GM23338 (cell line): ENCODE data around the gene B3GALNT2. TPM values are rescaled to one million over a fixed set of nuclear protein-coding genes. Genes with fewer than 3 reads are reported as not detected.

Experiments used
- ATAC-seq: fragments of 200-7000 bp; cut with Tn5 transposase; 3 replicates; pipeline ENCODE4 v1.9.1; 2020
- DNase-seq: peaks from one replicate; pipeline ENCODE4 v3.0.0-alpha.2; 2015; ENCODE audit warnings: low spot score
- H2AFZ ChIP-seq: fragments of 200-600 bp; sonication (generic); 2 replicates; pipeline ENCODE4 v1.8.0; 2016; ENCODE audit warnings: antibody characterized with exemption, mild to moderate bottlenecking, moderate library complexity
- H3F3A ChIP-seq: fragments of 200-600 bp; sonication (generic); replicated peaks from 2 replicates; pipeline ENCODE4 v1.8.0; 2017; ENCODE audit warnings: antibody characterized with exemption, mixed run types, low read depth
- H3K27ac ChIP-seq: fragments of 200-600 bp; sonication (generic); 2 replicates; pipeline ENCODE4 v1.6.1; 2016; ENCODE audit warnings: low read depth
- H3K27me3 ChIP-seq: fragments of 200-600 bp; sonication (generic); 2 replicates; pipeline ENCODE4 v1.8.0; 2016; ENCODE audit warnings: mild to moderate bottlenecking, mixed run types, moderate library complexity; ENCODE audit not compliant: insufficient read depth
- H3K36me3 ChIP-seq: fragments of 200-600 bp; sonication (generic); 2 replicates; pipeline ENCODE4 v1.8.0; 2016; ENCODE audit warnings: mild to moderate bottlenecking; ENCODE audit not compliant: insufficient read depth
- H3K4me1 ChIP-seq: fragments of 200-600 bp; sonication (generic); 2 replicates; pipeline ENCODE4 v1.8.0; 2016; ENCODE audit warnings: mild to moderate bottlenecking, moderate library complexity; ENCODE audit not compliant: insufficient read depth
- H3K4me2 ChIP-seq: fragments of 200-600 bp; sonication (generic); 2 replicates; pipeline ENCODE4 v1.7.1; 2017; ENCODE audit warnings: mixed run types
- H3K4me3 ChIP-seq: fragments of 200-600 bp; sonication (generic); 2 replicates; pipeline ENCODE4 v1.6.1; 2016; ENCODE audit warnings: mixed run types
- H3K79me2 ChIP-seq: fragments of 200-600 bp; sonication (generic); replicated peaks from 2 replicates; pipeline ENCODE4 v1.8.0; 2017; ENCODE audit warnings: mild to moderate bottlenecking; ENCODE audit not compliant: insufficient read depth
- H3K9me2 ChIP-seq: fragments of 200-600 bp; sonication (generic); 2 replicates; pipeline ENCODE4 v1.8.0; 2017; ENCODE audit not compliant: insufficient read depth
- H4K20me1 ChIP-seq: fragments of 200-600 bp; sonication (generic); replicated peaks from 2 replicates; pipeline ENCODE4 v1.8.0; 2017; ENCODE audit warnings: mild to moderate bottlenecking; ENCODE audit not compliant: insufficient read depth
- H3K27ac Mint-ChIP-seq: 2 replicates; pipeline ENCODE4 v1.8.0; 2020; ENCODE audit warnings: inconsistent platforms, mild to moderate bottlenecking, moderate library complexity, mixed read lengths
- H3K27me3 Mint-ChIP-seq: 3 replicates; pipeline ENCODE4 v1.8.0; 2022; ENCODE audit warnings: low read depth, mild to moderate bottlenecking, moderate library complexity, mixed read lengths, inconsistent platforms; ENCODE audit not compliant: insufficient read depth, poor library complexity
- H3K36me3 Mint-ChIP-seq: 3 replicates; pipeline ENCODE4 v1.8.0; 2021; ENCODE audit warnings: low read depth, mild to moderate bottlenecking, inconsistent platforms, moderate library complexity, mixed read lengths
- H3K4me1 Mint-ChIP-seq: 3 replicates; pipeline ENCODE4 v1.8.0; 2020; ENCODE audit warnings: mild to moderate bottlenecking, inconsistent platforms, mixed read lengths
- H3K4me3 Mint-ChIP-seq: 3 replicates; pipeline ENCODE4 v1.8.0; 2021; ENCODE audit warnings: moderate library complexity, mild to moderate bottlenecking, inconsistent platforms, mixed read lengths
- H3K9me3 Mint-ChIP-seq: 3 replicates; pipeline ENCODE4 v1.8.0; 2020; ENCODE audit warnings: moderate library complexity, mild to moderate bottlenecking, inconsistent platforms, mixed read lengths
- CREB1 ChIP-seq: fragments of 250-450 bp; sonication (Bioruptor Pico); IDR thresholded peaks from 2 replicates; pipeline ENCODE4 v1.5.0; 2020; ENCODE audit warnings: low read depth, mild to moderate bottlenecking, moderate library complexity
- JUNB ChIP-seq: IDR thresholded peaks from one replicate; pipeline ENCODE4 v1.6.1; 2016; ENCODE audit warnings: antibody characterized with exemption; ENCODE audit not compliant: unreplicated experiment
- NANOG ChIP-seq: IDR thresholded peaks from 2 replicates; pipeline ENCODE4 v1.6.1; 2016; ENCODE audit warnings: antibody characterized with exemption, borderline replicate concordance
- POLR2AphosphoS5 ChIP-seq: IDR thresholded peaks from 2 replicates; pipeline ENCODE4 v1.6.1; 2016; ENCODE audit warnings: antibody characterized with exemption, low read depth
- ZNF114 ChIP-seq: fragments of 250-450 bp; sonication (Bioruptor Pico); IDR thresholded peaks from 2 replicates; pipeline ENCODE4 v1.5.0; 2020; ENCODE audit warnings: mild to moderate bottlenecking, moderate library complexity
- ZNF331 ChIP-seq: fragments of 250-450 bp; sonication (Bioruptor Pico); IDR thresholded peaks from 2 replicates; pipeline ENCODE4 v1.5.0; 2020; ENCODE audit warnings: low read depth, mild to moderate bottlenecking, moderate library complexity
- long read RNA-seq: library from polyadenylated mRNA; unstranded; transcript quantifications from one replicate; pipeline ENCODE4 v2.0.0, GENCODE V29; 2020; ENCODE audit not compliant: unreplicated experiment
- polyA plus RNA-seq: library from polyadenylated mRNA; unstranded; fragments of >200 nt; fragmentation: Nextera tagmentation; extraction: Ambion mirVana; gene quantifications from 2 replicates; pipeline ENCODE4 v1.2.1, GENCODE V29; 2016
- total RNA-seq: library from RNA; depleted of rRNA; stranded (reverse); fragments of >200 nt; shearing (Covaris generic); gene quantifications from 2 replicates; pipeline ENCODE4 v1.2.3, GENCODE V29; 2014; rRNA removed
- TF ChIP-seq, protein P1 (sequence below), 2 experiments: fragments of 200-600 bp in 1 of 2; sonication (generic) in 1 of 2; conservative IDR thresholded peaks; 2 replicates each; pipeline versions ENCODE4 v1.5.1 to v1.6.1; 2016 to 2017; ENCODE audit warnings: antibody characterized with exemption in 2 of 2, low read depth in 2 of 2, mild to moderate bottlenecking in 2 of 2, moderate library complexity in 1 of 2
- TF ChIP-seq, protein P2 (sequence below): fragments of 250-450 bp; sonication (Bioruptor Pico); IDR thresholded peaks from 2 replicates; pipeline ENCODE4 v1.5.0; 2020; ENCODE audit warnings: mild to moderate bottlenecking, moderate library complexity

The B3GALNT2 gene
- total RNA-seq (36.6 and 48.8 TPM in 2 replicates), polyA plus RNA-seq (12.8 and 14.4 TPM in 2 replicates)
- long read RNA-seq, transcript B3GALNT2-202 (12 exons, 2,015 nt), result major isoform, 5 of 14 reads
- long read RNA-seq, partial matches to known transcripts, result 2 of 14 reads
- long read RNA-seq, other reads (novel, unspliced or antisense), result 7 of 14 reads

DNA sequence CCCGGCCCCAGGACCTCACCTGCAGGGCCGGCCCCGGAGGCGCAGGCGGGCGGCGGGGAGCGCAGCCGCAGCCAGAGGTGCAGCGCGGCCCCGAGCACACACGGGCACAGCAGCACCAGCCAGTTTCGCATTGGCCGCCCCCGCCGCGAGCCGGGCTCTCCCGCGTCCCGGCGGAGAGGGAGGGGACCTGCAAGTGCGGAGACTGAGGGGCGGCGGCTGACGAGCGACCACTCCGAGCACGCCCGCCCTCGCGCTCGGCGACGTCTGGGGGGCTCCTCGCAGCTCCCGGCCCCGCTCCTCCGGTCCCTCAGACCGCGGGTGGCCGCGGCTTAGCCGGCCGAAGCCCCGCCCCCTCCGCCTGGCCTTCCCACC, at the start of gene B3GALNT2:
B3GALNT2 (minus strand) TSS at position 331 of the 372 bp plus-strand sequence; CDS start at position 131, 200 bp downstream.
- Histone ChIP-seq H3K9me2 (no peaks in the 10 kb centered on the region), H3K27me3 (no peaks in the 10 kb centered on the region), H3K79me2 (peaks cover 45% of the 10 kb centered on the region), H3K4me2 (peak within 1 kb of the TSS; percentile 86), H3K4me3 (peak within 1 kb of the TSS; percentile 74), H2AFZ (peak within 1 kb of the TSS; percentile 99), H3F3A (no peaks in the 10 kb centered on the region; the same call in 1 of the 2 replicates), H4K20me1 (peaks cover 17% of the 10 kb centered on the region), H3K36me3 (no peaks in the 10 kb centered on the region), H3K4me1 (peaks cover 19% of the 10 kb centered on the region), H3K27ac (peak within 1 kb of the TSS; percentile 99)
- H3K27me3 Mint-ChIP-seq, result peaks cover 6% of the 10 kb centered on the region
- ATAC-seq, result peak; percentile 70
- H3K9me3 Mint-ChIP-seq, result no peaks in the 10 kb centered on the region; the same call in 2 of the 3 replicates
- TF ChIP-seq ZNF114 (CRISPR knock-in tag), result no peak
- peak; percentile 83 for TF ChIP-seq POLR2AphosphoS5
- H3K4me1 Mint-ChIP-seq, result peaks cover 13% of the 10 kb centered on the region
- no peak for DNase-seq
- H3K4me3 Mint-ChIP-seq, result peak within 1 kb of the TSS; percentile 93
- no peaks in the 10 kb centered on the region for H3K36me3 Mint-ChIP-seq
- peak within 1 kb of the TSS; percentile 99 for H3K27ac Mint-ChIP-seq

DNA sequence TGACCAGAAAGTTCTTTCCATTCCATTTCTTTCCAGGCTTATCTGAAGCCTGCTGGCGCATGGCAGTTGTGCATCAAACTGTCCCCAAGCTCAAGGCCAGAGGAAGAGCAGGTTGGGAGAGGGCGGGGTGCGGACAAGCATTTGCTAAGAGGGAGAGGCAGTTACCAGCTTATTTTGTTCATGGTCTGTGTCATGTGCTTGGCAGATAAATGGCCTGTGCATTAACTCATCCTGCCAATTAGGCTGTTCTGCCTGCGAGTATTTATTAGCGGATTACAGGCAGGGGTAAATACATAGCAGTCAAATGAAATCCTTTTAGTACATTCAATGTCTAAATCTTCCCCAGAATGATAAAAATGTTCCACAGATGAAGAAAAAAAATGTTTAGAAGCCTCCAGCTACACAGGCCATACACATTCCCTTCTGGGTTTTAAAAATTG, 48.9 kb upstream of the B3GALNT2 start:
- Histone ChIP-seq H3K36me3 (no peaks in the 10 kb centered on the region), H2AFZ (no peak overlapping the region), H3K4me3 (no peak overlapping the region), H3K4me2 (no peak overlapping the region), H3F3A (no peaks in the 10 kb centered on the region), H3K27me3 (no peaks in the 10 kb centered on the region), H3K4me1 (no peaks in the 10 kb centered on the region), H4K20me1 (no peaks in the 10 kb centered on the region; the same call in 1 of the 2 replicates), H3K79me2 (no peaks in the 10 kb centered on the region), H3K9me2 (no peaks in the 10 kb centered on the region), H3K27ac (no peak overlapping the region)
- no peak overlapping the region for H3K27ac Mint-ChIP-seq
- H3K4me1 Mint-ChIP-seq, result no peaks in the 10 kb centered on the region; the same call in 2 of the 3 replicates
- no peaks in the 10 kb centered on the region for H3K27me3 Mint-ChIP-seq
- no peak overlapping the region for H3K4me3 Mint-ChIP-seq
- TF ChIP-seq ZNF114 (CRISPR knock-in tag) (no peak), CREB1 (CRISPR knock-in tag) (no peak), POLR2AphosphoS5 (no peak), JUNB (no peak), NANOG (no peak), ZNF331 (CRISPR knock-in tag) (no peak)
- TF ChIP-seq, protein P1, sequence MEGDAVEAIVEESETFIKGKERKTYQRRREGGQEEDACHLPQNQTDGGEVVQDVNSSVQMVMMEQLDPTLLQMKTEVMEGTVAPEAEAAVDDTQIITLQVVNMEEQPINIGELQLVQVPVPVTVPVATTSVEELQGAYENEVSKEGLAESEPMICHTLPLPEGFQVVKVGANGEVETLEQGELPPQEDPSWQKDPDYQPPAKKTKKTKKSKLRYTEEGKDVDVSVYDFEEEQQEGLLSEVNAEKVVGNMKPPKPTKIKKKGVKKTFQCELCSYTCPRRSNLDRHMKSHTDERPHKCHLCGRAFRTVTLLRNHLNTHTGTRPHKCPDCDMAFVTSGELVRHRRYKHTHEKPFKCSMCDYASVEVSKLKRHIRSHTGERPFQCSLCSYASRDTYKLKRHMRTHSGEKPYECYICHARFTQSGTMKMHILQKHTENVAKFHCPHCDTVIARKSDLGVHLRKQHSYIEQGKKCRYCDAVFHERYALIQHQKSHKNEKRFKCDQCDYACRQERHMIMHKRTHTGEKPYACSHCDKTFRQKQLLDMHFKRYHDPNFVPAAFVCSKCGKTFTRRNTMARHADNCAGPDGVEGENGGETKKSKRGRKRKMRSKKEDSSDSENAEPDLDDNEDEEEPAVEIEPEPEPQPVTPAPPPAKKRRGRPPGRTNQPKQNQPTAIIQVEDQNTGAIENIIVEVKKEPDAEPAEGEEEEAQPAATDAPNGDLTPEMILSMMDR (conservative IDR thresholded peaks at IDR 0.05; ENCODE audit: low read depth in 2 of 2), result no peak
- TF ChIP-seq, protein P2, sequence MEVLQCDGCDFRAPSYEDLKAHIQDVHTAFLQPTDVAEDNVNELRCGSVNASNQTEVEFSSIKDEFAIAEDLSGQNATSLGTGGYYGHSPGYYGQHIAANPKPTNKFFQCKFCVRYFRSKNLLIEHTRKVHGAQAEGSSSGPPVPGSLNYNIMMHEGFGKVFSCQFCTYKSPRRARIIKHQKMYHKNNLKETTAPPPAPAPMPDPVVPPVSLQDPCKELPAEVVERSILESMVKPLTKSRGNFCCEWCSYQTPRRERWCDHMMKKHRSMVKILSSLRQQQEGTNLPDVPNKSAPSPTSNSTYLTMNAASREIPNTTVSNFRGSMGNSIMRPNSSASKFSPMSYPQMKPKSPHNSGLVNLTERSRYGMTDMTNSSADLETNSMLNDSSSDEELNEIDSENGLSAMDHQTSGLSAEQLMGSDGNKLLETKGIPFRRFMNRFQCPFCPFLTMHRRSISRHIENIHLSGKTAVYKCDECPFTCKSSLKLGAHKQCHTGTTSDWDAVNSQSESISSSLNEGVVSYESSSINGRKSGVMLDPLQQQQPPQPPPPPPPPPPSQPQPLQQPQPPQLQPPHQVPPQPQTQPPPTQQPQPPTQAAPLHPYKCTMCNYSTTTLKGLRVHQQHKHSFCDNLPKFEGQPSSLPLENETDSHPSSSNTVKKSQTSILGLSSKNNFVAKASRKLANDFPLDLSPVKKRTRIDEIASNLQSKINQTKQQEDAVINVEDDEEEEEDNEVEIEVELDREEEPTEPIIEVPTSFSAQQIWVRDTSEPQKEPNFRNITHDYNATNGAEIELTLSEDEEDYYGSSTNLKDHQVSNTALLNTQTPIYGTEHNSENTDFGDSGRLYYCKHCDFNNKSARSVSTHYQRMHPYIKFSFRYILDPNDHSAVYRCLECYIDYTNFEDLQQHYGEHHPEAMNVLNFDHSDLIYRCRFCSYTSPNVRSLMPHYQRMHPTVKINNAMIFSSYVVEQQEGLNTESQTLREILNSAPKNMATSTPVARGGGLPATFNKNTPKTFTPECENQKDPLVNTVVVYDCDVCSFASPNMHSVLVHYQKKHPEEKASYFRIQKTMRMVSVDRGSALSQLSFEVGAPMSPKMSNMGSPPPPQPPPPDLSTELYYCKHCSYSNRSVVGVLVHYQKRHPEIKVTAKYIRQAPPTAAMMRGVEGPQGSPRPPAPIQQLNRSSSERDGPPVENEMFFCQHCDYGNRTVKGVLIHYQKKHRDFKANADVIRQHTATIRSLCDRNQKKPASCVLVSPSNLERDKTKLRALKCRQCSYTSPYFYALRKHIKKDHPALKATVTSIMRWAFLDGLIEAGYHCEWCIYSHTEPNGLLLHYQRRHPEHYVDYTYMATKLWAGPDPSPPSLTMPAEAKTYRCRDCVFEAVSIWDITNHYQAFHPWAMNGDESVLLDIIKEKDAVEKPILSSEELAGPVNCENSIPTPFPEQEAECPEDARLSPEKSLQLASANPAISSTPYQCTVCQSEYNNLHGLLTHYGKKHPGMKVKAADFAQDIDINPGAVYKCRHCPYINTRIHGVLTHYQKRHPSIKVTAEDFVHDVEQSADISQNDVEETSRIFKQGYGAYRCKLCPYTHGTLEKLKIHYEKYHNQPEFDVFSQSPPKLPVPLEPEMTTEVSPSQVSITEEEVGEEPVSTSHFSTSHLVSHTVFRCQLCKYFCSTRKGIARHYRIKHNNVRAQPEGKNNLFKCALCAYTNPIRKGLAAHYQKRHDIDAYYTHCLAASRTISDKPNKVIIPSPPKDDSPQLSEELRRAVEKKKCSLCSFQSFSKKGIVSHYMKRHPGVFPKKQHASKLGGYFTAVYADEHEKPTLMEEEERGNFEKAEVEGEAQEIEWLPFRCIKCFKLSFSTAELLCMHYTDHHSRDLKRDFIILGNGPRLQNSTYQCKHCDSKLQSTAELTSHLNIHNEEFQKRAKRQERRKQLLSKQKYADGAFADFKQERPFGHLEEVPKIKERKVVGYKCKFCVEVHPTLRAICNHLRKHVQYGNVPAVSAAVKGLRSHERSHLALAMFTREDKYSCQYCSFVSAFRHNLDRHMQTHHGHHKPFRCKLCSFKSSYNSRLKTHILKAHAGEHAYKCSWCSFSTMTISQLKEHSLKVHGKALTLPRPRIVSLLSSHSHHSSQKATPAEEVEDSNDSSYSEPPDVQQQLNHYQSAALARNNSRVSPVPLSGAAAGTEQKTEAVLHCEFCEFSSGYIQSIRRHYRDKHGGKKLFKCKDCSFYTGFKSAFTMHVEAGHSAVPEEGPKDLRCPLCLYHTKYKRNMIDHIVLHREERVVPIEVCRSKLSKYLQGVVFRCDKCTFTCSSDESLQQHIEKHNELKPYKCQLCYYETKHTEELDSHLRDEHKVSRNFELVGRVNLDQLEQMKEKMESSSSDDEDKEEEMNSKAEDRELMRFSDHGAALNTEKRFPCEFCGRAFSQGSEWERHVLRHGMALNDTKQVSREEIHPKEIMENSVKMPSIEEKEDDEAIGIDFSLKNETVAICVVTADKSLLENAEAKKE (CRISPR knock-in tag), result no peak
- ATAC-seq, result no peak
- DNase-seq, result no peak
- H3K9me3 Mint-ChIP-seq, result no peaks in the 10 kb centered on the region
- H3K36me3 Mint-ChIP-seq, result no peaks in the 10 kb centered on the region
